Smooth muscle cell (in vitro differentiated cells): Measurements from ENCODE around the gene TKT. TPM values are rescaled to one million over a fixed set of nuclear protein-coding genes. Genes with fewer than 3 reads are reported as not detected.
A peak's percentile ranks its signal among the peaks of the same experiment; 100 is the strongest.

Experiments
- DNase-seq: peaks from one replicate; lab custom pipeline; 2025; ENCODE audit not compliant: unreplicated experiment; lab: John Stamatoyannopoulos, UW
- H2AFZ ChIP-seq: fragments of 200-600 bp; sonication (generic); 2 replicates; pipeline ENCODE4 v1.6.0; 2016; ENCODE audit warnings: antibody characterized with exemption, low read depth, mild to moderate bottlenecking
- H3F3A ChIP-seq: fragments of 200-600 bp; sonication (generic); 2 replicates; pipeline ENCODE4 v1.6.0; 2017; ENCODE audit warnings: antibody characterized with exemption, low read depth
- H3K27ac ChIP-seq: fragments of 200-600 bp; sonication (generic); 2 replicates; pipeline ENCODE4 v1.5.1; 2016; ENCODE audit warnings: low read depth, mild to moderate bottlenecking
- H3K27me3 ChIP-seq: fragments of 200-600 bp; sonication (generic); 2 replicates; pipeline ENCODE4 v1.6.1; 2016; ENCODE audit warnings: low read depth, mild to moderate bottlenecking
- H3K36me3 ChIP-seq: fragments of 200-600 bp; sonication (generic); 2 replicates; pipeline ENCODE4 v1.5.1; 2016; ENCODE audit warnings: low read depth
- H3K4me1 ChIP-seq: fragments of 200-600 bp; sonication (generic); 2 replicates; pipeline ENCODE4 v1.5.1; 2016; ENCODE audit warnings: low read depth
- H3K4me2 ChIP-seq: fragments of 200-600 bp; sonication (generic); 2 replicates; pipeline ENCODE4 v1.6.0; 2016; ENCODE audit warnings: mild to moderate bottlenecking
- H3K4me3 ChIP-seq: fragments of 200-600 bp; sonication (generic); 2 replicates; pipeline ENCODE4 v1.5.1; 2016; ENCODE audit warnings: mild to moderate bottlenecking
- H3K79me2 ChIP-seq: fragments of 200-600 bp; sonication (generic); 2 replicates; pipeline ENCODE4 v1.6.0; 2016; ENCODE audit warnings: low read depth, mild to moderate bottlenecking
- H3K9ac ChIP-seq: fragments of 200-600 bp; sonication (generic); 2 replicates; pipeline ENCODE4 v1.6.0; 2016; ENCODE audit warnings: low read depth
- H3K9me3 ChIP-seq: fragments of 200-600 bp; sonication (generic); replicated peaks from 2 replicates; pipeline ENCODE4 v1.5.1; 2016; ENCODE audit warnings: low read depth
- H4K20me1 ChIP-seq: fragments of 200-600 bp; sonication (generic); 2 replicates; pipeline ENCODE4 v1.6.0; 2016; ENCODE audit warnings: low read depth
- WGBS: methylation state at CpG from one replicate; pipeline ENCODE4 v1.1.7; 2016; ENCODE audit warnings: low lambda C conversion rate; 5-methylcytosine and 5-hydroxymethylcytosine counted together
- polyA plus RNA-seq: library from polyadenylated mRNA; unstranded; fragments of >200 nt; fragmentation: Nextera tagmentation; extraction: Ambion mirVana; gene quantifications from 2 replicates; pipeline ENCODE4 v1.2.1, GENCODE V29; 2016
- total RNA-seq: library from RNA; depleted of rRNA; stranded (reverse); fragments of >200 nt; gene quantifications from 2 replicates; pipeline ENCODE4 v1.2.3, GENCODE V29; 2014
- TF ChIP-seq, protein P1 (sequence below): fragments of 200-600 bp; sonication (generic); IDR thresholded peaks from 2 replicates; pipeline ENCODE4 v1.5.1; 2017; ENCODE audit warnings: borderline replicate concordance, mild to moderate bottlenecking, antibody characterized with exemption; ENCODE audit not compliant: insufficient read depth, poor library complexity, severe bottlenecking

The TKT gene
- total and polyA plus RNA-seq, 2 experiments from 2014 or later: 124 to 138 TPM

GRCh38 chr3:53198996-53199395, 56.8 kb downstream of the TKT start:
- H3K4me3 ChIP-seq: no peak overlapping the region
- no peaks in the 10 kb centered on the region for H3K27me3 ChIP-seq
- H3K36me3 ChIP-seq: no peaks in the 10 kb centered on the region
- H4K20me1 ChIP-seq: no peaks in the 10 kb centered on the region
- no peak overlapping the region for H3K4me2 ChIP-seq
- WGBS: 88% methylated on average over 7 of the region's 7 CpGs
- H3K4me1 ChIP-seq: peaks cover 5% of the 10 kb centered on the region
- H3K79me2 ChIP-seq: no peaks in the 10 kb centered on the region
- TF ChIP-seq, protein P1, sequence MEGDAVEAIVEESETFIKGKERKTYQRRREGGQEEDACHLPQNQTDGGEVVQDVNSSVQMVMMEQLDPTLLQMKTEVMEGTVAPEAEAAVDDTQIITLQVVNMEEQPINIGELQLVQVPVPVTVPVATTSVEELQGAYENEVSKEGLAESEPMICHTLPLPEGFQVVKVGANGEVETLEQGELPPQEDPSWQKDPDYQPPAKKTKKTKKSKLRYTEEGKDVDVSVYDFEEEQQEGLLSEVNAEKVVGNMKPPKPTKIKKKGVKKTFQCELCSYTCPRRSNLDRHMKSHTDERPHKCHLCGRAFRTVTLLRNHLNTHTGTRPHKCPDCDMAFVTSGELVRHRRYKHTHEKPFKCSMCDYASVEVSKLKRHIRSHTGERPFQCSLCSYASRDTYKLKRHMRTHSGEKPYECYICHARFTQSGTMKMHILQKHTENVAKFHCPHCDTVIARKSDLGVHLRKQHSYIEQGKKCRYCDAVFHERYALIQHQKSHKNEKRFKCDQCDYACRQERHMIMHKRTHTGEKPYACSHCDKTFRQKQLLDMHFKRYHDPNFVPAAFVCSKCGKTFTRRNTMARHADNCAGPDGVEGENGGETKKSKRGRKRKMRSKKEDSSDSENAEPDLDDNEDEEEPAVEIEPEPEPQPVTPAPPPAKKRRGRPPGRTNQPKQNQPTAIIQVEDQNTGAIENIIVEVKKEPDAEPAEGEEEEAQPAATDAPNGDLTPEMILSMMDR: no peak
- no peaks in the 10 kb centered on the region for H3F3A ChIP-seq
- no peak overlapping the region for H3K9ac ChIP-seq
- no peak overlapping the region for H3K27ac ChIP-seq
- no peak for DNase-seq
- no peak overlapping the region for H2AFZ ChIP-seq
- no peaks in the 10 kb centered on the region for H3K9me3 ChIP-seq

GRCh38 chr3:53198256-53198977, 57.4 kb downstream of the TKT start:
- TF ChIP-seq, protein P1: no peak
- no peaks in the 10 kb centered on the region for H4K20me1 ChIP-seq
- H3K4me1 ChIP-seq: peaks cover 5% of the 10 kb centered on the region
- H3K27me3 ChIP-seq: no peaks in the 10 kb centered on the region
- no peak overlapping the region for H3K9ac ChIP-seq
- H3F3A ChIP-seq: no peaks in the 10 kb centered on the region
- H3K36me3 ChIP-seq: no peaks in the 10 kb centered on the region
- no peaks in the 10 kb centered on the region for H3K79me2 ChIP-seq
- H3K27ac ChIP-seq: no peak overlapping the region
- no peak for DNase-seq
- H3K9me3 ChIP-seq: no peaks in the 10 kb centered on the region
- no peak overlapping the region for H2AFZ ChIP-seq
- H3K4me2 ChIP-seq: no peak overlapping the region
- WGBS: 84% methylated on average over 10 of the region's 10 CpGs
- H3K4me3 ChIP-seq: no peak overlapping the region

GRCh38 chr3:53196575-53197407, 59.0 kb downstream of the TKT start:
- peak overlapping the region; percentile 57 for H3K4me2 ChIP-seq
- peak overlapping the region; percentile 29 for H3K27ac ChIP-seq
- no peaks in the 10 kb centered on the region for H3K79me2 ChIP-seq
- H3K36me3 ChIP-seq: no peaks in the 10 kb centered on the region
- no peaks in the 10 kb centered on the region for H3K27me3 ChIP-seq
- no peaks in the 10 kb centered on the region for H3K9me3 ChIP-seq
- no peak overlapping the region for H3K4me3 ChIP-seq
- H2AFZ ChIP-seq: peak overlapping the region; percentile 3
- H4K20me1 ChIP-seq: no peaks in the 10 kb centered on the region
- TF ChIP-seq, protein P1: no peak
- H3K4me1 ChIP-seq: peaks cover 5% of the 10 kb centered on the region
- DNase-seq: no peak
- H3F3A ChIP-seq: no peaks in the 10 kb centered on the region
- WGBS: 55% methylated on average over 17 of the region's 17 CpGs
- peak overlapping the region; percentile 64 for H3K9ac ChIP-seq
